Glutamatergic neuron (in vitro differentiated cells): ENCODE measurements around the gene CITED2. TPM values are rescaled to one million over a fixed set of nuclear protein-coding genes. Genes with fewer than 3 reads are reported as not detected.

Experiments
- DNase-seq: peaks from one replicate; pipeline ENCODE4 v3.0.0; 2022
- H3K27ac Mint-ChIP-seq: one replicate; pipeline ENCODE4 v1.8.0; 2020; ENCODE audit warnings: mild to moderate bottlenecking, mixed read lengths, inconsistent platforms; ENCODE audit not compliant: unreplicated experiment
- H3K27me3 Mint-ChIP-seq: one replicate; pipeline ENCODE4 v1.8.0; 2020; ENCODE audit warnings: mild to moderate bottlenecking, moderate library complexity, mixed read lengths, inconsistent platforms; ENCODE audit not compliant: unreplicated experiment
- H3K36me3 Mint-ChIP-seq: one replicate; pipeline ENCODE4 v1.8.0; 2020; ENCODE audit warnings: mild to moderate bottlenecking, mixed read lengths, inconsistent platforms; ENCODE audit not compliant: unreplicated experiment
- H3K4me1 Mint-ChIP-seq: one replicate; pipeline ENCODE4 v1.8.0; 2020; ENCODE audit warnings: mild to moderate bottlenecking, low read depth, mixed read lengths, inconsistent platforms; ENCODE audit not compliant: unreplicated experiment
- H3K4me3 Mint-ChIP-seq: one replicate; pipeline ENCODE4 v1.8.0; 2020; ENCODE audit warnings: mild to moderate bottlenecking, mixed read lengths, inconsistent platforms; ENCODE audit not compliant: unreplicated experiment
- H3K9me3 Mint-ChIP-seq: one replicate; pipeline ENCODE4 v1.8.0; 2020; ENCODE audit warnings: mild to moderate bottlenecking, moderate library complexity, mixed read lengths, inconsistent platforms; ENCODE audit not compliant: unreplicated experiment
- total RNA-seq: library from RNA; stranded (reverse); fragmentation: NEBNext Ultra II Directional; extraction: Animal tissue kit (Norgen Biotek cat#: 25700); gene quantifications from one replicate; pipeline ENCODE4 v1.2.1, GENCODE V29; 2021; ENCODE audit not compliant: unreplicated experiment
- TF ChIP-seq, protein P1 (sequence below): fragments of 200-600 bp; sonication (generic); IDR thresholded peaks from one replicate; pipeline ENCODE4 v1.5.0; 2021; ENCODE audit not compliant: partially characterized antibody, unreplicated experiment

Gene CITED2
- total RNA-seq, 1 donor from 2014 or later, result 66.5 TPM

DNA sequence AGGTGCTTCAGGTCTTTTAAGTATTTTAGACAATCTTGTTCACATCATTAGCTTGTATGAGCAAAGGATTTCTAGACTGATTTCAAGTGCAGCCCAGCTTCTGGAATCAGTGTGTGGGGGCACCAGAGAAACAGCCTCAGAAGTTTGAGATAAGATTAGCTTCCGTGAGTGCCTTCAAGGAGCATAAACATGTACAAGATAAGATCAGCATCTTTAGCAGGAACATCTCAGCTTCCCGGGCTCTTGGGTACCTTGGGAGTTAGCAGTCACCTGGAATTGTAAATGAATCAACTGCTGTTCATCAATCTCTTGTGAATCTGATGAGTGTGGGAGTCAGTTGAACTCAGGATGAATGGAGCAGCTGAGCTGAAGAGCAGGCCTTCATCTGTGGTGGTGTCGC lies 12.0 kb upstream of the CITED2 start:
- peaks cover 3% of the 10 kb centered on the region for H3K9me3 Mint-ChIP-seq
- TF ChIP-seq, protein P1, sequence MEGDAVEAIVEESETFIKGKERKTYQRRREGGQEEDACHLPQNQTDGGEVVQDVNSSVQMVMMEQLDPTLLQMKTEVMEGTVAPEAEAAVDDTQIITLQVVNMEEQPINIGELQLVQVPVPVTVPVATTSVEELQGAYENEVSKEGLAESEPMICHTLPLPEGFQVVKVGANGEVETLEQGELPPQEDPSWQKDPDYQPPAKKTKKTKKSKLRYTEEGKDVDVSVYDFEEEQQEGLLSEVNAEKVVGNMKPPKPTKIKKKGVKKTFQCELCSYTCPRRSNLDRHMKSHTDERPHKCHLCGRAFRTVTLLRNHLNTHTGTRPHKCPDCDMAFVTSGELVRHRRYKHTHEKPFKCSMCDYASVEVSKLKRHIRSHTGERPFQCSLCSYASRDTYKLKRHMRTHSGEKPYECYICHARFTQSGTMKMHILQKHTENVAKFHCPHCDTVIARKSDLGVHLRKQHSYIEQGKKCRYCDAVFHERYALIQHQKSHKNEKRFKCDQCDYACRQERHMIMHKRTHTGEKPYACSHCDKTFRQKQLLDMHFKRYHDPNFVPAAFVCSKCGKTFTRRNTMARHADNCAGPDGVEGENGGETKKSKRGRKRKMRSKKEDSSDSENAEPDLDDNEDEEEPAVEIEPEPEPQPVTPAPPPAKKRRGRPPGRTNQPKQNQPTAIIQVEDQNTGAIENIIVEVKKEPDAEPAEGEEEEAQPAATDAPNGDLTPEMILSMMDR, result no peak

DNA sequence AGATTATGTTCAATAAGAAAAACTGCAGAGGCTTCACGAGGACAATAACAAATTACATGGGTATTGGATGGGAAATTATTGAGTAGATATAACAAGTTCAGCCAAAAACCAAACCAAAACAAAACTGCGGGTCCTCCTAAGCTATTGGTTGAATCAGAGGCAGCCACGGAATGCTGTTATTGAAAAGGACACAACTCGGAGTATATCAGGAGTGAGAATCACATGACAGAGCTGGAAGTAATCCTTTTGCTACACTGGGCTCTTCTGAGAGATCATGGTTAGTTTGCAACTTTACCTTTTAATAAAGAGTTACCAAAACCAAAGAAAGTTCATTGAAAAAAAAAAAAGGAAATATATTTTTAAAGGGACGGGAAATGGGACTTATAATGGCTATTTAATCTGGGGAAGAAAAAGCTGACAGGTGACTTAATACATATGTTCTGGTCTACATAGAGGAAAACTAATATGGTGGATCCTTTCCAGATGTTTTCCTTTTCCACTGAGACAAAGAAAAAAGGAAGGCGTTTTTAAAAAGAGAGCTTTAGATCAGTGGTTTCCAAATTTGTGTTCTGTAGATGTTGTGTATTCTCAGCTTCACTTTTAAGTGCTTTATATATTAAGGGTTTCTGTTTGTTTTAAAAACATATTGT lies 6.9 kb upstream of the CITED2 start:
- Mint-ChIP-seq H3K9me3 (peaks cover 3% of the 10 kb centered on the region), H3K4me1 (no peaks in the 10 kb centered on the region), H3K27ac (no peak overlapping the region), H3K4me3 (no peak overlapping the region), H3K27me3 (no peaks in the 10 kb centered on the region), H3K36me3 (no peaks in the 10 kb centered on the region)
- TF ChIP-seq, protein P1, result no peak
- DNase-seq, result no peak

More for the DNA sequence above, 12.0 kb upstream of the CITED2 start:
- no peak overlapping the region for H3K27ac Mint-ChIP-seq
- H3K4me3 Mint-ChIP-seq, result no peak overlapping the region
- H3K27me3 Mint-ChIP-seq, result no peaks in the 10 kb centered on the region
- H3K36me3 Mint-ChIP-seq, result no peaks in the 10 kb centered on the region
- H3K4me1 Mint-ChIP-seq, result no peaks in the 10 kb centered on the region
- DNase-seq, result no peak

DNA sequence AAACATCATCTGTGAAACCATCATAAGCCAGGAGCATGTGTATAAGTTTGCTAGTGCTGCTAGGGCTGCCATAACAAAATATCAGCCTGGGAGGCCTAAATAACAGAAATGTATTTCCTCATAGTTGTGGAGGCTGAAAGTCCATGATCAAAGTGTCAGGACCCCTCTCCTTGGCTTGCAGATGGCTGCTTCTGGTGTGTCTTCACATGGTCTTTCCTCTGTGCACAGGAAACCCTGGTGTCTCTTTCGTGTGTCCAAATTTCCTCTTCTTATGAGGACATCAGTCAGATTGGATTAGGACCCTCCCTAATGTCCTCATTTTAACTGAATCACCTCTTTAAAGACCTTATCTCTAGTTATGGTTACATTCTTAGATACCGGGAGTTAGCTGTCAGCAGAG lies 6.2 kb upstream of the CITED2 start:
- Mint-ChIP-seq H3K4me1 (peaks cover 3% of the 10 kb centered on the region), H3K9me3 (peaks cover 7% of the 10 kb centered on the region), H3K27me3 (peaks cover under 1% of the 10 kb centered on the region), H3K36me3 (no peaks in the 10 kb centered on the region), H3K4me3 (no peak overlapping the region), H3K27ac (no peak overlapping the region)
- no peak for DNase-seq
- TF ChIP-seq, protein P1, result no peak

DNA sequence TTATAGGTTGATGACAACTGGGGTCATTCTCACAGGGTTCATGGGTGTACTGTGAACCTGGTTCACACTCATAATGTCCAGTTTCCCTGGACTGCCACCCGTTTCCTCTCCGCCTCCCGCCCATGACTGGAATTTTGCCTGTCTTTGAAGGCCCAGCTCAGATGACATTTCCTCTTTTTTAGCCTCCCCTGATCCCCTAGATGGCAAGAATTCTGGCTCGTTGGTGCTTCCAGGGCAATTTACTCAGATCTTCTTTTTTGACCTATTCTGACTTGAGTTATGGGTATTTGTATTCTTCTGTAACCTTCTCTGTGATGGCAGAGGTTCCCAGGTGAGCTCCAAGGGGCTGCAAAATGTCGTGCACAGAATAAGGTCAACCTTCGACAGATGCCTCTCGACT lies 5.7 kb upstream of the CITED2 start:
- Mint-ChIP-seq H3K27ac (no peak overlapping the region), H3K4me1 (peaks cover 3% of the 10 kb centered on the region), H3K4me3 (no peak overlapping the region), H3K9me3 (peaks cover 10% of the 10 kb centered on the region), H3K36me3 (no peaks in the 10 kb centered on the region), H3K27me3 (peaks cover 4% of the 10 kb centered on the region)
- no peak for DNase-seq
- TF ChIP-seq, protein P1, result no peak

DNA sequence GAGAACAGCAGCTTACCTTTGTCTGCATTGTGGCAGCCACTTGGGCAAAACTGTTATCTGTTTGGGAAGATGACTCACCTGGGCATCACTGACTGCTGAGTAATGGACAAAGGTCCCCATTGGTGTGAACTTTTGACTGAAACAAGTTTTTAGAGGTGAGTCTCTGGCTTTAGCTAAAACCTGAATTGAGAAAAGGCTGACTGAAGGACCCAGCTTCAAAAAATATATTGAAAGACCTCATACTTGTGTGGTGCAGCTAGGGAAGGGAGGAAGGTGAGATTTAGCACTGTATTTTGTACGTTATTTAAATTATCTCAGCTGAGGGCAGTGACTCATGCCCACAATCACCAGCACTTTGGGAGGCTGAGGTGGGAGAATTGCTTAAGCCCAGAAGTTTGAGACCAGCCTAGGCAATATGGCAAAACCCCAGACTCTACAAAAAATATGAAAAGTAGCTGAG lies 4.5 kb upstream of the CITED2 start:
- Mint-ChIP-seq H3K9me3 (peaks cover 18% of the 10 kb centered on the region), H3K27ac (no peak overlapping the region), H3K4me3 (no peak overlapping the region), H3K36me3 (peaks cover 4% of the 10 kb centered on the region), H3K4me1 (peaks cover 3% of the 10 kb centered on the region), H3K27me3 (peaks cover 11% of the 10 kb centered on the region)
- no peak for DNase-seq
- TF ChIP-seq, protein P1, result no peak
